Liver (tissue), 3 donors: Measurements from ENCODE around the gene APBB1IP.
"Not testable (repeated sequence)": the region's sequence is repeated elsewhere in the genome, so short reads cannot be mapped to it uniquely, and the experiment has no call there.

Experiments used
- ATF3 ChIP-seq: IDR thresholded peaks from 2 replicates; pipeline ENCODE4 v1.6.1; 2016; ENCODE audit warnings: antibody characterized with exemption
- CTCF ChIP-seq: fragments of 150-350 bp; IDR thresholded peaks from 2 replicates; pipeline ENCODE4 v1.5.1; 2017; ENCODE audit warnings: improper control_type of control experiment, low read depth, low read length; ENCODE audit not compliant: missing input control
- EGR1 ChIP-seq, 2 donors: IDR thresholded peaks; 2 replicates each; pipeline ENCODE4 v1.6.1; 2016 to 2018; ENCODE audit warnings: antibody characterized with exemption in 2 of 2, low read depth in 2 of 2
- FOXA1 ChIP-seq: IDR thresholded peaks from 2 replicates; pipeline ENCODE4 v1.6.1; 2016; ENCODE audit warnings: antibody characterized with exemption
- GABPA ChIP-seq, 2 donors: IDR thresholded peaks in 1 of 2; conservative IDR thresholded peaks in 1 of 2; 2 replicates each; pipeline ENCODE4 v1.6.1; 2016; ENCODE audit warnings: antibody characterized with exemption in 2 of 2, mild to moderate bottlenecking in 1 of 2, moderate library complexity in 1 of 2
- JUND ChIP-seq, 2 donors: IDR thresholded peaks; 2 replicates each; pipeline ENCODE4 v1.6.1; 2016; ENCODE audit warnings: antibody characterized with exemption in 2 of 2
- MAX ChIP-seq: IDR thresholded peaks from 2 replicates; pipeline ENCODE4 v1.6.1; 2016; ENCODE audit warnings: antibody characterized with exemption
- NR2F2 ChIP-seq: IDR thresholded peaks from 2 replicates; pipeline ENCODE4 v1.6.1; 2016; ENCODE audit warnings: antibody characterized with exemption
- RXRA ChIP-seq, 2 donors: IDR thresholded peaks; 2 replicates each; pipeline ENCODE4 v1.6.1; 2017 to 2018; ENCODE audit warnings: antibody characterized with exemption in 2 of 2, mild to moderate bottlenecking in 1 of 2
- SP1 ChIP-seq: IDR thresholded peaks from 2 replicates; pipeline ENCODE4 v1.6.1; 2018; ENCODE audit warnings: antibody characterized with exemption, mild to moderate bottlenecking
- TAF1 ChIP-seq: conservative IDR thresholded peaks from 2 replicates; pipeline ENCODE4 v1.6.1; 2016; ENCODE audit warnings: antibody characterized with exemption, mild to moderate bottlenecking
- YY1 ChIP-seq: IDR thresholded peaks from 2 replicates; pipeline ENCODE4 v1.6.1; 2016; ENCODE audit warnings: antibody characterized with exemption, mild to moderate bottlenecking
- TF ChIP-seq, protein P1 (sequence below): IDR thresholded peaks from 2 replicates; pipeline ENCODE4 v1.6.1; 2016; ENCODE audit warnings: antibody characterized with exemption
- TF ChIP-seq, protein P2 (sequence below): IDR thresholded peaks from 2 replicates; pipeline ENCODE4 v1.6.1; 2016; ENCODE audit warnings: antibody characterized with exemption, mild to moderate bottlenecking
- donor health status: healthy.
- donor health status: healthy.

GRCh38 chr10:26504429-26504828 is 66.3 kb downstream of the APBB1IP start:
- TF ChIP-seq, protein P1, sequence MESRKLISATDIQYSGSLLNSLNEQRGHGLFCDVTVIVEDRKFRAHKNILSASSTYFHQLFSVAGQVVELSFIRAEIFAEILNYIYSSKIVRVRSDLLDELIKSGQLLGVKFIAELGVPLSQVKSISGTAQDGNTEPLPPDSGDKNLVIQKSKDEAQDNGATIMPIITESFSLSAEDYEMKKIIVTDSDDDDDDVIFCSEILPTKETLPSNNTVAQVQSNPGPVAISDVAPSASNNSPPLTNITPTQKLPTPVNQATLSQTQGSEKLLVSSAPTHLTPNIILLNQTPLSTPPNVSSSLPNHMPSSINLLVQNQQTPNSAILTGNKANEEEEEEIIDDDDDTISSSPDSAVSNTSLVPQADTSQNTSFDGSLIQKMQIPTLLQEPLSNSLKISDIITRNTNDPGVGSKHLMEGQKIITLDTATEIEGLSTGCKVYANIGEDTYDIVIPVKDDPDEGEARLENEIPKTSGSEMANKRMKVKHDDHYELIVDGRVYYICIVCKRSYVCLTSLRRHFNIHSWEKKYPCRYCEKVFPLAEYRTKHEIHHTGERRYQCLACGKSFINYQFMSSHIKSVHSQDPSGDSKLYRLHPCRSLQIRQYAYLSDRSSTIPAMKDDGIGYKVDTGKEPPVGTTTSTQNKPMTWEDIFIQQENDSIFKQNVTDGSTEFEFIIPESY: not testable (repeated sequence)
- TF ChIP-seq CTCF; SP1; GABPA (IDR thresholded peaks at IDR 0.05 in 1 of 2, conservative IDR thresholded peaks at IDR 0.05 in 1 of 2); MAX; EGR1 (IDR thresholded peaks at IDR 0.05; ENCODE audit: low read depth in 2 of 2); FOXA1; TAF1; ATF3; RXRA (IDR thresholded peaks at IDR 0.05); YY1; NR2F2; JUND (IDR thresholded peaks at IDR 0.05): not testable (repeated sequence)
- TF ChIP-seq, protein P2, sequence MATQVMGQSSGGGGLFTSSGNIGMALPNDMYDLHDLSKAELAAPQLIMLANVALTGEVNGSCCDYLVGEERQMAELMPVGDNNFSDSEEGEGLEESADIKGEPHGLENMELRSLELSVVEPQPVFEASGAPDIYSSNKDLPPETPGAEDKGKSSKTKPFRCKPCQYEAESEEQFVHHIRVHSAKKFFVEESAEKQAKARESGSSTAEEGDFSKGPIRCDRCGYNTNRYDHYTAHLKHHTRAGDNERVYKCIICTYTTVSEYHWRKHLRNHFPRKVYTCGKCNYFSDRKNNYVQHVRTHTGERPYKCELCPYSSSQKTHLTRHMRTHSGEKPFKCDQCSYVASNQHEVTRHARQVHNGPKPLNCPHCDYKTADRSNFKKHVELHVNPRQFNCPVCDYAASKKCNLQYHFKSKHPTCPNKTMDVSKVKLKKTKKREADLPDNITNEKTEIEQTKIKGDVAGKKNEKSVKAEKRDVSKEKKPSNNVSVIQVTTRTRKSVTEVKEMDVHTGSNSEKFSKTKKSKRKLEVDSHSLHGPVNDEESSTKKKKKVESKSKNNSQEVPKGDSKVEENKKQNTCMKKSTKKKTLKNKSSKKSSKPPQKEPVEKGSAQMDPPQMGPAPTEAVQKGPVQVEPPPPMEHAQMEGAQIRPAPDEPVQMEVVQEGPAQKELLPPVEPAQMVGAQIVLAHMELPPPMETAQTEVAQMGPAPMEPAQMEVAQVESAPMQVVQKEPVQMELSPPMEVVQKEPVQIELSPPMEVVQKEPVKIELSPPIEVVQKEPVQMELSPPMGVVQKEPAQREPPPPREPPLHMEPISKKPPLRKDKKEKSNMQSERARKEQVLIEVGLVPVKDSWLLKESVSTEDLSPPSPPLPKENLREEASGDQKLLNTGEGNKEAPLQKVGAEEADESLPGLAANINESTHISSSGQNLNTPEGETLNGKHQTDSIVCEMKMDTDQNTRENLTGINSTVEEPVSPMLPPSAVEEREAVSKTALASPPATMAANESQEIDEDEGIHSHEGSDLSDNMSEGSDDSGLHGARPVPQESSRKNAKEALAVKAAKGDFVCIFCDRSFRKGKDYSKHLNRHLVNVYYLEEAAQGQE: not testable (repeated sequence)
